ENCODE data around the gene KPNA6.

- TF ChIP-seq CTCF (IDR thresholded peaks at IDR 0.05; ENCODE audit: low read length) (no peak), EZH2 (IDR thresholded peaks at IDR 0.05; ENCODE audit: borderline replicate concordance, low read length) (no peak)
Measured at GRCh38 chr1:32219022-32219421, 111.2 kb downstream of the KPNA6 start.
